Skeletal muscle satellite cell (primary cell): ENCODE data around the gene NT5C.
A peak's percentile ranks its signal among the peaks of the same experiment; 100 is the strongest.
"Not testable (repeated sequence)": the region's sequence is repeated elsewhere in the genome, so short reads cannot be mapped to it uniquely, and the experiment has no call there.

Experiments used
- H3K27me3 ChIP-seq: 2 replicates; pipeline ENCODE4 v1.7.0; 2013; ENCODE audit warnings: low read length; ENCODE audit not compliant: control insufficient read depth, insufficient read depth
- H3K36me3 ChIP-seq: 2 replicates; pipeline ENCODE4 v1.7.0; 2013; ENCODE audit warnings: mild to moderate bottlenecking, control low read depth, low read length; ENCODE audit not compliant: insufficient read depth
- H3K4me1 ChIP-seq: 2 replicates; pipeline ENCODE4 v1.7.0; 2013; ENCODE audit warnings: low read length; ENCODE audit not compliant: control insufficient read depth, insufficient read depth
- H3K4me2 ChIP-seq: 2 replicates; pipeline ENCODE4 v1.7.0; 2013; ENCODE audit warnings: mild to moderate bottlenecking, low read length
- H3K4me3 ChIP-seq: 2 replicates; pipeline ENCODE4 v1.7.0; 2013; ENCODE audit warnings: low read length
- H3K9ac ChIP-seq: 2 replicates; pipeline ENCODE4 v1.7.0; 2013; ENCODE audit warnings: mild to moderate bottlenecking, low read depth, low read length, moderate library complexity
- H3K9me3 ChIP-seq: replicated peaks from 2 replicates; pipeline ENCODE4 v1.7.0; 2013; ENCODE audit warnings: mild to moderate bottlenecking, control low read depth, low read length

The NT5C gene

GRCh38 chr17:75158480-75158879, 26.9 kb upstream of the NT5C start:
- not testable (repeated sequence) for H3K27me3 ChIP-seq, H3K9me3 ChIP-seq, H3K4me3 ChIP-seq, H3K4me2 ChIP-seq, H3K36me3 ChIP-seq, H3K9ac ChIP-seq
- peaks cover 20% of the 10 kb centered on the region for H3K4me1 ChIP-seq

GRCh38 chr17:75155191-75155601, 23.7 kb upstream of the NT5C start:
- Histone ChIP-seq H3K9me3 (no peaks in the 10 kb centered on the region), H3K4me3 (no peak overlapping the region), H3K4me2 (peak overlapping the region; percentile 81), H3K4me1 (peaks cover 34% of the 10 kb centered on the region), H3K9ac (no peak overlapping the region), H3K36me3 (no peaks in the 10 kb centered on the region), H3K27me3 (no peaks in the 10 kb centered on the region)

DNA sequence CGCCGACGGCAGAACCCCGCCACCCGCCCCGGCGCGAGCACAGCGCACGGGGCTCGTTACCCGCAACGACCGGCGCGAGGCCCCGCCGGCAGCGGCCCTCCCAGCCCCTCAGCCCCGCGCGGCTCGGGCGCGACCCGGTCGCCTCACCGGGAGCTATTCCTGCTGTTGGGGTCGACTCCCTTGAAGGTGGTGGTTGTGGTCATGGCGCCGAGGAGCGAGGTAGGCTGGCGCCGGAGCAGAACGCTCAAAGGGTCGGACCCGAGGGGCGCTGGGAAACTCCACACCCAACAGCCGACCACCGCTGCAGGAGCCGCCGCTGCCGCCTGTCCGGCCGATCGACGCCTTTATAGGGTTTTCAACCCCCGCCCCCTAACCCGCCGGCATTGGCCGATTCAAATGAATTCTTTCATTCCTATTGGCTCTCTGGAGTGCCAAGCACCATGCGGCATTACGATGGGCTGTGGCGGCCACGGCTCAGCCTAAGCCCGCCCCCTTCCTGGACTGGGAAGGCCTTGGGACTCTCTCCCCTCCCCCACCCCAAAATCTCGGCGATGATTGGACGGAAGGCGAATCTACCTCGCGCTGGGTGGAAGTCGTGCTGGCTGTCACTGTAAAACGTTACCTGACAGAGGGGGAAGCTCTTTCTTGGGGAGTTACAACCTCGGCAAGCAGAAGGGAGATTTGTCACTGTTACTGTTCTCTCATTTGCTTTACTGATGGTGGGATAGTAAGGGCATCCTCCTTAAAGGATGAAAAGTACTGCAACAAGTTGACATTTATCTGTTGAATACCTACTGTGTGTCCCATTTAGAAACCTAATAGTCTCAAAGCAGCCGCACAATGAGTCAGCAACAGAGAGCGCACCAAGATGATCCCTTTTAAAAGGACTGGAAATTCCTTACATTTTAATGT, 22.9 kb upstream of the NT5C start, which contains the start of gene JPT1:
Gene JPT1, minus strand, starts transcription at position 318 of the 912 bp plus-strand sequence. Its CDS starts 115 bp downstream, at position 203.
- no peaks in the 10 kb centered on the region for H3K9me3 ChIP-seq
- peaks cover 31% of the 10 kb centered on the region for H3K4me1 ChIP-seq
- H3K27me3 ChIP-seq = no peaks in the 10 kb centered on the region
- H3K9ac ChIP-seq = peak within 1 kb of the TSS; percentile 91
- H3K4me3 ChIP-seq = peak within 1 kb of the TSS; percentile 98
- peak within 1 kb of the TSS; percentile 85 for H3K4me2 ChIP-seq
- no peaks in the 10 kb centered on the region for H3K36me3 ChIP-seq

DNA sequence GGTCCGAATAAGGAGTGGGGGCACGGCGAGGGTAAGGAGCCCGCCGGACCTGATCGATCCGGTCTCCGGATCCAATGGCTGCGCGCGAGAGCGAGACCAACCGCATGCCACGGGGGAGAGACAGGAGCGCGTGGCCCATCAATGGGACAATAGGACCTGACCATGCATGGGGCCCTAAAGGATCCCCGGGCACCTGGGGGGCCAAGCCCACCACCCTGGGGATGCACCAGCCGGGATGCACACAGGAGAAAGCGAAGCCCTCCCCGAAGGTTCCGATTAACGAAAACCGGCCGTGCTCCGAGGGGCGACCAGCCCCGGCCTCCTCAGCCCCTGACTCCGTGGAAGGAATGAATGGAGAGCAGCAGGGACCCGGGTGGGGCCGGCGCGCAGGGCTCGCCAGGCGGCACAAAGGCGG, 22.2 kb upstream of the NT5C start:
- Histone ChIP-seq H3K4me2 (peak overlapping the region; percentile 85), H3K4me3 (peak overlapping the region; percentile 98), H3K27me3 (no peaks in the 10 kb centered on the region), H3K4me1 (peaks cover 24% of the 10 kb centered on the region), H3K9ac (peak overlapping the region; percentile 91), H3K9me3 (no peaks in the 10 kb centered on the region), H3K36me3 (peaks cover 1% of the 10 kb centered on the region)

DNA sequence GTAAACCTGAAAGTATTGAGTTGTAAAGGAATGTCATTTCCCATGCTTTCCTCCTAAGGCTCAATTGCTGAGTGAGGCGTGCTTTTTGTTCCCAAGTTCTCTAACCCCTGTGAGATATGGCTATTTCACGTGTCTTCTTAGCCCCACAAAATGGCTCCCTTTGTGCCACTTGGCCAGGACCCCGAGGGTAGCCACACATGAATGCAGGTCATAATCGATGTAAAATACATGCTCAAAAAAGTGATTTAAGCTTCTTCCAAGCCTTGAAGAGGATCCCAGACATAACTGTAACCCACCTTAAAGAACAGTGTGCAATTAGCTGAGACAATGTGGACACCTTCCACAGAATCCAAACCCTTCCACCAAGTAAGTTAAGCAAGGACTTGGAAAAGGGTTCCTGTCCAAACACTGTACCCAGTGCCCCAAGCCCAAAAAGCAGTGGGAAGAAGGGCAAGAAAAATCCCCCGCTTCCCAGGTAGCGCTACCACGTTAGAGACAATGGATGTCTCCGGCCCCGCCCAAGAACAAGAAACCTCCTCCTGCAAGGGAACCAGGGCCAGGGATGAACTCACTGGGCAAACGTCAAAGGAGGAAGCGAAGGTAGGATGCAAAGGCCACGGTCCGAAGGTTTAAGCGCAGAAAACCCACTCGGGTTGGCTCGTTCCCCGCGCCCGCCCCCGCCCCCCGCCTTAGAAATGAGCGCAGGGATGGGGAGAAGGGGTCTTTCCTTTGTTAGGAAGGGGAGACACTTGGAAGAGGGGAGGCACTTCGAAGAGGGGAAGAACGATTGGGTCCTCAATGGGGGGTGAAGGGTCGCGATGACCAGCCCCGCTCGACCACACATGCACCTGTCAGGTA, 21.6 kb upstream of the NT5C start:
- Histone ChIP-seq H3K4me1 (peaks cover 22% of the 10 kb centered on the region), H3K9me3 (no peaks in the 10 kb centered on the region), H3K4me2 (peak overlapping the region; percentile 85), H3K27me3 (no peaks in the 10 kb centered on the region), H3K9ac (peak overlapping the region; percentile 91), H3K4me3 (peak overlapping the region; percentile 98), H3K36me3 (peaks cover 8% of the 10 kb centered on the region)

GRCh38 chr17:75152523-75152921, 21.0 kb upstream of the NT5C start:
- Histone ChIP-seq H3K4me2 (peak overlapping the region; percentile 85), H3K4me1 (peaks cover 22% of the 10 kb centered on the region), H3K4me3 (peak overlapping the region; percentile 98), H3K9ac (peak overlapping the region; percentile 91), H3K36me3 (peaks cover 14% of the 10 kb centered on the region), H3K9me3 (no peaks in the 10 kb centered on the region), H3K27me3 (no peaks in the 10 kb centered on the region)

DNA sequence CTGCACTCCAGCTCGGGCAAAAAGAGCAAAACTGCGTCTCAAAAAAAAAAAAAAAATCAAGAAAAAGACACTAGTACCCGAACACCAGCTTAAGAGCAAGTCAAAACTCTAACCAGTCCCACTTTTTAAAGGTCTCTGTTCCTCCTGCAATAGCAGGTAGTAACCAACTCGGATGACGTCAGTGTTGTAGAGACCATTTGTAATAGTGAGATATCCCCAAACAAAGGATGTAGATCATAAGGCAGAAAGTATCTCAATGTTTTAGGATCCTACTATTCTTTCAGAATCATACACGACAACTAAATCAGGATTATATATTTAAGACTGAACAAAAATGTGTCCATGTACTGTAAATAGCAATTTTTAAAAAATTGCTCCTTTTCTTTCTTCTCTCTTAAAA, 20.4 kb upstream of the NT5C start:
- H3K9me3 ChIP-seq = no peaks in the 10 kb centered on the region
- peak overlapping the region; percentile 91 for H3K9ac ChIP-seq
- peaks cover 20% of the 10 kb centered on the region for H3K36me3 ChIP-seq
- H3K4me3 ChIP-seq = peak overlapping the region; percentile 98
- H3K27me3 ChIP-seq = no peaks in the 10 kb centered on the region
- H3K4me2 ChIP-seq = peak overlapping the region; percentile 85
- peaks cover 22% of the 10 kb centered on the region for H3K4me1 ChIP-seq

GRCh38 chr17:75147878-75148546, 16.5 kb upstream of the NT5C start:
- Histone ChIP-seq H3K36me3 (peaks cover 52% of the 10 kb centered on the region), H3K4me2 (no peak overlapping the region), H3K4me3 (no peak overlapping the region), H3K9me3 (no peaks in the 10 kb centered on the region), H3K9ac (no peak overlapping the region), H3K27me3 (no peaks in the 10 kb centered on the region), H3K4me1 (peaks cover 13% of the 10 kb centered on the region)

DNA sequence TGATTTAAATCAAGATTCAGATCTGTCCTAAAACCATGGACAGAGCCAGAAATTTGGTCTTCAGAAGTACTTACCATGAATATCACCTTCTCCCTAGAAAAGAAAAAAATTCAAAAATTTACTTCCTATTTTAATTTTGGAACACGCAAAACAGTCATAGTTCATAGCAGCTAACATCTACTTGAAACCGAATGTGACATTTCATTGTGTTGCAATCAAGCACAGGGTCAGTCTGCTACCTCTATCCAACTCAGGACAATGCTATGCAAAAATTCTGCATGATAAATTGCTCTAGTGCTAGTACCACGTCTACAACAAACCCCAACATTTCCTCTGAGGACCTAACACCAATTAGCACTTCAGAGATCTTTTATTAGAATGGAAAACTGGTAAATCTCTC, 15.1 kb upstream of the NT5C start:
- Histone ChIP-seq H3K9me3 (no peaks in the 10 kb centered on the region), H3K4me3 (no peak overlapping the region), H3K9ac (no peak overlapping the region), H3K27me3 (no peaks in the 10 kb centered on the region), H3K4me1 (no peaks in the 10 kb centered on the region), H3K36me3 (peaks cover 62% of the 10 kb centered on the region), H3K4me2 (no peak overlapping the region)

DNA sequence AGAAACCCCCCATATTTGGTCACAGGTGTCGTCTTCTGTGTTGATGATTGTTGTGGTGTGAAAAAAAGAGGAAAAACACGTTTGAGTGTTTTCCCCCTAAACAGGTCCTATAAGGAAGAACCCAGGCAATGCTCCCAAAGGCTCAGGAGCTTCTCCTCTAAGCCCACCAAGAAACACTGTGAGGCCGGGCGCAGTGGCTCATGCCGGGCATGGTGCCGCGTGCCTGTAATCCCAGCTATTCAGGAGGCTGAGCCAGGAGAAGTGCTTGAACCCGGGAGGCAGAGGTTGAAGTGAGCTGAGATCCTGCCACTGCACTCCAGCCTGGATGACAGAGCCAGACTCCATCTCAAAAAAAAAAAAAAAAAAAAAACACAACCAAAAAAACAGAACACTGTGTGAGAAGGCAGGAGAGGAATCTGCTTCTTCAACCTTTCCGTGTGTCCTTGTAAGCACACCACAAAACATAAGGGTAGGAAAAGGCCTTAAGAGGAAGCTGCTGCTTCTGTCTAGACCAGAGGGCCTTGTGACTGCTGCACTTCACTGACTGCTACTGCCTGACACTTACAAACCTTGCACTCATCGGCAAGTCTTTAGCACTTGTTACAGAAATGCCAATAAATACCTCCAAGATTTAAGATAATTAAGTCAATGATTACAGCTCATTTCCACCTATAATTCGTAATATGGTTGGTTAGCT, 13.4 kb upstream of the NT5C start:
- H3K36me3 ChIP-seq = peaks cover 75% of the 10 kb centered on the region
- no peaks in the 10 kb centered on the region for H3K9me3 ChIP-seq

More for the DNA sequence above, 13.4 kb upstream of the NT5C start:
- Histone ChIP-seq H3K4me2 (no peak overlapping the region), H3K9ac (no peak overlapping the region), H3K4me3 (no peak overlapping the region), H3K4me1 (no peaks in the 10 kb centered on the region), H3K27me3 (no peaks in the 10 kb centered on the region)
